WTC11 (cell line): ENCODE measurements around the gene WDR62. TPM values are rescaled to one million over a fixed set of nuclear protein-coding genes. Genes with fewer than 3 reads are reported as not detected.

Experiments
- ATAC-seq: fragments of 200-7000 bp; cut with Tn5 transposase; 2 replicates; pipeline ENCODE4 v1.10.0; 2021; ENCODE audit warnings: mild to moderate bottlenecking, moderate library complexity
- CTCF ChIA-PET: fragments of 300-600 bp; sonication (Branson Sonifier 250); formaldehyde crosslinking; loops from one replicate; lab custom pipeline; 2021; ENCODE audit warnings: antibody characterized with exemption; lab: Charles Lee
- POLR2A ChIA-PET: fragments of 350-600 bp; sonication (Branson Sonifier 250); formaldehyde crosslinking; loops from one replicate; lab custom pipeline; 2021; ENCODE audit warnings: antibody characterized with exemption; lab: Charles Lee
- DNase-seq: peaks from one replicate; pipeline ENCODE4 v3.0.0; 2021; ENCODE audit warnings: low spot score
- H3K27ac Mint-ChIP-seq: 2 replicates; pipeline ENCODE4 v1.8.0; 2021; ENCODE audit warnings: mixed read lengths
- H3K27me3 Mint-ChIP-seq: 2 replicates; pipeline ENCODE4 v1.8.0; 2021; ENCODE audit warnings: low read depth, mild to moderate bottlenecking, moderate library complexity, mixed read lengths
- H3K36me3 Mint-ChIP-seq: 2 replicates; pipeline ENCODE4 v1.8.0; 2021; ENCODE audit warnings: mixed read lengths
- H3K4me1 Mint-ChIP-seq: 2 replicates; pipeline ENCODE4 v1.8.0; 2022; ENCODE audit warnings: mixed read lengths
- H3K4me3 Mint-ChIP-seq: 2 replicates; pipeline ENCODE4 v1.8.0; 2021; ENCODE audit warnings: mild to moderate bottlenecking, moderate library complexity, mixed read lengths
- H3K9me3 Mint-ChIP-seq: 2 replicates; pipeline ENCODE4 v1.8.0; 2021; ENCODE audit warnings: mixed read lengths
- CDX4 ChIP-seq: fragments of 250-450 bp; sonication (Bioruptor Pico); IDR thresholded peaks from 2 replicates; pipeline ENCODE4 v1.9.0; 2021; ENCODE audit warnings: moderate library complexity, mild to moderate bottlenecking, inconsistent platforms, borderline replicate concordance
- CREB1 ChIP-seq: sonication (generic); formaldehyde crosslinking; IDR thresholded peaks from 2 replicates; pipeline ENCODE4 v1.8.0; 2023; ENCODE audit warnings: mild to moderate bottlenecking, missing genetic modification reagents
- ESRRA ChIP-seq: sonication (generic); formaldehyde crosslinking; IDR thresholded peaks from 2 replicates; pipeline ENCODE4 v1.8.1; 2022; ENCODE audit warnings: mild to moderate bottlenecking, missing genetic modification reagents, borderline replicate concordance
- ETV6 ChIP-seq: sonication (generic); formaldehyde crosslinking; IDR thresholded peaks from 2 replicates; pipeline ENCODE4 v1.8.1; 2022; ENCODE audit warnings: mild to moderate bottlenecking, missing genetic modification reagents
- FOXK1 ChIP-seq: sonication (generic); formaldehyde crosslinking; IDR thresholded peaks from 2 replicates; pipeline ENCODE4 v1.8.0; 2022; ENCODE audit warnings: mild to moderate bottlenecking, moderate library complexity, missing genetic modification reagents
- JAZF1 ChIP-seq: fragments of 250-450 bp; sonication (Bioruptor Pico); IDR thresholded peaks from 2 replicates; pipeline ENCODE4 v1.9.0; 2021; ENCODE audit warnings: moderate library complexity, mild to moderate bottlenecking, inconsistent platforms
- NR2C2 ChIP-seq: sonication (generic); formaldehyde crosslinking; IDR thresholded peaks from 2 replicates; pipeline ENCODE4 v1.8.0; 2022; ENCODE audit warnings: mild to moderate bottlenecking, missing genetic modification reagents
- SOX15 ChIP-seq: fragments of 250-450 bp; sonication (Bioruptor Pico); IDR thresholded peaks from 2 replicates; pipeline ENCODE4 v1.9.0; 2021; ENCODE audit warnings: mild to moderate bottlenecking
- ZNF138 ChIP-seq: sonication (generic); formaldehyde crosslinking; conservative IDR thresholded peaks from 2 replicates; pipeline ENCODE4 v1.8.1; 2022; ENCODE audit warnings: mild to moderate bottlenecking, moderate library complexity, missing genetic modification reagents
- ZNF219 ChIP-seq: sonication (generic); formaldehyde crosslinking; IDR thresholded peaks from 2 replicates; pipeline ENCODE4 v1.8.0; 2023; ENCODE audit warnings: missing genetic modification reagents, mild to moderate bottlenecking, borderline replicate concordance
- ZNF281 ChIP-seq: sonication (generic); formaldehyde crosslinking; IDR thresholded peaks from 2 replicates; pipeline ENCODE4 v1.8.0; 2023; ENCODE audit warnings: mild to moderate bottlenecking, missing genetic modification reagents
- ZNF512 ChIP-seq: sonication (generic); formaldehyde crosslinking; IDR thresholded peaks from 2 replicates; pipeline ENCODE4 v1.8.1; 2022; ENCODE audit warnings: missing genetic modification reagents, borderline replicate concordance
- total RNA-seq: library from RNA; stranded (reverse); gene quantifications from 3 replicates; pipeline ENCODE4 v1.2.3, GENCODE V29; 2021
- TF ChIP-seq, protein P1 (sequence below): sonication (generic); formaldehyde crosslinking; IDR thresholded peaks from 2 replicates; pipeline ENCODE4 v1.8.0; 2022; ENCODE audit warnings: missing genetic modification reagents

WDR62 gene
- total RNA-seq, 1 experiment from 2014 or later, result 40.0 TPM

DNA sequence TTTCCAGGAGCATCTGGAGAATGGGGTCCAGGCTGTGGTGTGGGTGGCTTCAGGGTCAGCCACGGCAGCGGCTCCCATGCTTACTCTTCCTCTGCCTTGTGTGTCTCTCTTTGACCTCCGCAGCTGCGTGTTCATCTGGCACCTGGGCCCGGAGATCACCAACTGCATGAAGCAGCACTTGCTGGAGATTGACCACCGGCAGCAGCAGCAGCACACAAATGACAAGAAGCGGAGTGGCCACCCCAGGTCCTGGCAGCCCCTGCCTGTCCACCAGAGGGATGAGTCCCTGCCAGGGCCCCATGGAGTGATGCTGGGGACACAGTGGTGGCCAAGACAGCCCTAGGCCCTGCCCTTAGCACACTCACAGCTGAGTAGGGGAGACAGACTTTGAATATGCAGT lies 37.9 kb downstream of the WDR62 start (continued):
- TF ChIP-seq, protein P1, sequence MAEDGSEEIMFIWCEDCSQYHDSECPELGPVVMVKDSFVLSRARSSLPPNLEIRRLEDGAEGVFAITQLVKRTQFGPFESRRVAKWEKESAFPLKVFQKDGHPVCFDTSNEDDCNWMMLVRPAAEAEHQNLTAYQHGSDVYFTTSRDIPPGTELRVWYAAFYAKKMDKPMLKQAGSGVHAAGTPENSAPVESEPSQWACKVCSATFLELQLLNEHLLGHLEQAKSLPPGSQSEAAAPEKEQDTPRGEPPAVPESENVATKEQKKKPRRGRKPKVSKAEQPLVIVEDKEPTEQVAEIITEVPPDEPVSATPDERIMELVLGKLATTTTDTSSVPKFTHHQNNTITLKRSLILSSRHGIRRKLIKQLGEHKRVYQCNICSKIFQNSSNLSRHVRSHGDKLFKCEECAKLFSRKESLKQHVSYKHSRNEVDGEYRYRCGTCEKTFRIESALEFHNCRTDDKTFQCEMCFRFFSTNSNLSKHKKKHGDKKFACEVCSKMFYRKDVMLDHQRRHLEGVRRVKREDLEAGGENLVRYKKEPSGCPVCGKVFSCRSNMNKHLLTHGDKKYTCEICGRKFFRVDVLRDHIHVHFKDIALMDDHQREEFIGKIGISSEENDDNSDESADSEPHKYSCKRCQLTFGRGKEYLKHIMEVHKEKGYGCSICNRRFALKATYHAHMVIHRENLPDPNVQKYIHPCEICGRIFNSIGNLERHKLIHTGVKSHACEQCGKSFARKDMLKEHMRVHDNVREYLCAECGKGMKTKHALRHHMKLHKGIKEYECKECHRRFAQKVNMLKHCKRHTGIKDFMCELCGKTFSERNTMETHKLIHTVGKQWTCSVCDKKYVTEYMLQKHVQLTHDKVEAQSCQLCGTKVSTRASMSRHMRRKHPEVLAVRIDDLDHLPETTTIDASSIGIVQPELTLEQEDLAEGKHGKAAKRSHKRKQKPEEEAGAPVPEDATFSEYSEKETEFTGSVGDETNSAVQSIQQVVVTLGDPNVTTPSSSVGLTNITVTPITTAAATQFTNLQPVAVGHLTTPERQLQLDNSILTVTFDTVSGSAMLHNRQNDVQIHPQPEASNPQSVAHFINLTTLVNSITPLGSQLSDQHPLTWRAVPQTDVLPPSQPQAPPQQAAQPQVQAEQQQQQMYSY (CRISPR knock-in tag), result no peak
- TF ChIP-seq NR2C2 (CRISPR knock-in tag), result no peak
- TF ChIP-seq JAZF1, result no peak
- TF ChIP-seq CREB1 (CRISPR knock-in tag), result no peak
- TF ChIP-seq ZNF138 (CRISPR knock-in tag), result no peak
- TF ChIP-seq ETV6 (CRISPR knock-in tag), result no peak
- TF ChIP-seq, all 79 proteins: peak for 0

DNA sequence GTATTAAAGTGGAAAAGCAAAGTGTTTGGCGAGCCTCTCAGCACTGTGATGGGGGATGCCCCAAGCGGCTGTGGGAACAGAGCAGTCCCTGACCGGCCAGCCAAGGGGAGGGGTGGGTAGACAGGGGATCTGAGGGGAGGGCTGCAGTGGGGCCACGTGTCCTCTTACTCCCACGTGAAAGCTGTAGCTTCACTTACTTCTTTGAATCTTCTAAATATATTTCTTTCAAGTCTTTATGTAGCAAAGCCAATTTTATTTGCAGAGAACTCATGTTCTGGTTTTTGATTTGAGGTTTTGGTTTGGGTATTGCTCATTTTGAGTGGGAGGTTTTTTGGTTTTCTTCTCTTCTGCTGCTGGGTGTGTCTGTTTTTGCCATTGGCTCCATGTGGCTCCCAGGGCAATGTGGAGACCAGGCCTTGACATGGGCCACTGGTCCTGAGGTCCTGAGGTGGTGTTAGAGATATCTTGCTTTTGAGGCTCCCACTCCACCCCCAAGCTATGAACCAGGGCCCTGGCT lies 38.5 kb downstream of the WDR62 start:
- Mint-ChIP-seq H3K27ac (no peak overlapping the region), H3K9me3 (no peaks in the 10 kb centered on the region), H3K4me3 (no peak overlapping the region), H3K4me1 (no peaks in the 10 kb centered on the region), H3K27me3 (no peaks in the 10 kb centered on the region), H3K36me3 (peaks cover 45% of the 10 kb centered on the region)
- no peak for ATAC-seq
- CTCF ChIA-PET, result no interaction called here
- TF ChIP-seq ESRRA (CRISPR knock-in tag) (no peak), NR2C2 (CRISPR knock-in tag) (no peak), ZNF281 (CRISPR knock-in tag) (no peak), SOX15 (CRISPR knock-in tag) (no peak), JAZF1 (no peak), ZNF219 (no peak), FOXK1 (CRISPR knock-in tag) (no peak), CDX4 (no peak)
- no peak for DNase-seq
- POLR2A ChIA-PET, result no interaction called here

DNA sequence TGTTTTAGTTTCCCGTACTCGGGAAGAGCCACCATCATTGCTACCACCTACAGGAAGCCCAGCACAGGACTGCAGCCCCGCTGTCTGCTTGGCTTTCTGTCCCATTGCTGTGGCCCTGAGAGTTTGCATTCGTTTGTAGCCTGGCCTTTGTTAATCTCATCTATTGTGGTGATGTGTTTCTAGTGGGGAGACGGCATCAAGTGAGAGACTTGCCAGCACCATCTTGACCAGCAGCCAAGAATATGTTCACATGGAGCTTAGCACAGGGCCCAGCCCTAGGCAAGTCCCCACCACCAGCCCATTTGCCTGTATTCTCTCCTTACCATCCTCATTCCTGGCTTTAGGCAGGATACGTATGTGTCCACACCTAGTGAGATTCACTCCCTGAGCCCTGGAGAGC lies 39.0 kb downstream of the WDR62 start:
- CTCF ChIA-PET, result no interaction called here
- no peaks in the 10 kb centered on the region for H3K4me1 Mint-ChIP-seq
- H3K27ac Mint-ChIP-seq, result no peak overlapping the region
- POLR2A ChIA-PET, result no interaction called here
- no peak for TF ChIP-seq ZNF512 (CRISPR knock-in tag)
- no peaks in the 10 kb centered on the region for H3K9me3 Mint-ChIP-seq
- H3K36me3 Mint-ChIP-seq, result peaks cover 44% of the 10 kb centered on the region
- H3K4me3 Mint-ChIP-seq, result no peak overlapping the region
- H3K27me3 Mint-ChIP-seq, result no peaks in the 10 kb centered on the region
- ATAC-seq (no peak), DNase-seq (no peak)
